GM18870 (cell line): ENCODE data around the gene SHQ1.
A peak's percentile ranks its signal among the peaks of the same experiment; 100 is the strongest.

Experiments
- ATAC-seq: cut with Tn5 transposase; IDR thresholded peaks from one replicate; pipeline ENCODE4 v1.9.1; 2021; ENCODE audit warnings: moderate library complexity; ENCODE audit not compliant: unreplicated experiment

Gene SHQ1

DNA sequence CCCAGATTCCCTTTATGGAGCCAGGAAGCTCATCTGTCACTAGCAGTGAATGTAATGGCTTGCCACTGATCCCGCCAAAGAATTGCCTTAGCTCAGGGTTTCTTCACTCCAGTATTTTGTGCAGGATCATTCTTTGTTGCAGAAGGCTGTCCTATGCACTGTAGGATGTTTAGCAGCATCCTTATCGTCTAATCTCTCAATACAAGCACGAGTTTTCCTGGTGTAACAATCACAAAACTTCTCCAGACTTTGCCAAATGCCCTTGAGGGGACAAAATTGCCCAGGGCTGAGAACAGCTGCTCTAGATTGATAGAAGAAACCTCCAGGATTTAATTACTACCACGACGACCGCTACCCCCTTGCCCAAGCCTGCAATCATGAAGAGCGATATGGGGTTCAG, 6.8 kb upstream of the SHQ1 start:
- no peak for ATAC-seq

- peak; percentile 36 for ATAC-seq
These were observed 447 bp upstream of the SHQ1 start for GRCh38 chr3:72848703-72849081.

DNA sequence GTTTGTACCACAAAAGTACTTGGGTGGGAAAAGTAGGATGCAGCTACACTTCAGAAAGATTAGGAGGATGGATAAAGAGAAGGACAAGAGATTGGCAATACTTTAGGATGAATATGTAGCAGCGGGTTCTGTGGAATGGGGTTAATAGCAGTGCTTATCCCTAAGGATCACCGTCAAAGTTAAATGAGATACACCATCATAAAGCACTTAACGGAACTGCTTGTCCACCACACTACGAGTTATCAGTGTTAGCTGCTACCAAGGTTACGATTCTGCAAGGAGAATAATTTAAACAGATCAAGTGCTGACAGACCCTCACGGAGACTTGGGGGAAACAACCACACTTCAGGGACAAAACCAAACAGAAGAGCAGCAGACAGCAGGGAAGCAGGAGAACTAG, 963 bp downstream of the SHQ1 start:
- no peak for ATAC-seq

- ATAC-seq = no peak
These were observed 2.1 kb downstream of the SHQ1 start for GRCh38 chr3:72846166-72846565.

DNA sequence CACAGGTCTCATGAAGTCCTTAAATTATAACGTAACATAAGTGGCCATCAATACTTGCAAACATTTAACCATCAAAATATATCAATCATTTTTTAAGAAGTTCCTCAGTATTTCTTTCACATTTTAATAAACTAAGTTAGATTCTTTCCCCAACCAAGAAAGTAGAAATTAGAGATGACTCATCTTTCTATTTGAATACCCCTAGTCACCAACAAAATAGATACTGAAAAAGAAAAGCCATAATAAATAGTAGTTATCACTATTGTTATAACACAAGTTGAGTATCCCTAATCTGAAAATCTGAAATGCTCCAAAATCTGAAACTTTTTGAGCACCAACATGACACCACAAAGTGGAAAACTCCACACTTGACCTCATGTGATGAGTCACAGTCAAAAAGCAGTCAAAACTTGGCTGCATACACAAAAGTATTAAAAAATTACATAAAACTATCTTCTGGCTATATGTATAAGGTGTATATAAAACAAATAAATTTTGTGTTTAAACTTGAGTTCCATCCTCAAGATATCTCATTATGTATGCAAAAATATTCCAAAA, 3.7 kb downstream of the SHQ1 start:
- peak; percentile 53 for ATAC-seq

- no peak for ATAC-seq
These were observed 9.2 kb downstream of the SHQ1 start for GRCh38 chr3:72839057-72839456.

DNA sequence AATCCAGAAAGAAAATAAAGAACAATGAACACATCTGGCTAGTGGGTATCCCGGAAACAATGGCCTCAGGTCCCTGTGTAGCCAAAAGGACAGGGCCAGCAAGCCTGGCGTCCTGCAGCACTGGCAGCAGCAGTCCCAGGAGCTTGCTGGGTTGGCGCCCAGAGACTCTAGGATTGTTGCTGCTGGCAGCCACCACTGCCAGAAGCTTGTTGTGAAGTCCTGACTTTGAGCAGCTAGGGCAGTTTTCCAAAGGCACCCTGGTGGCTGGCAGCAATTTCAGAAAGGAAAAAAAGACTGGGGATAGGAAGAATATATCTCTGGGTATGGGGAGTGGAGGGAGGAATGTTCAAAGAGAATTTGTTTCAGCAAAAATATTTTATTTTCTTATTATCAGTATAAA, 11.3 kb downstream of the SHQ1 start:
- no peak for ATAC-seq

DNA sequence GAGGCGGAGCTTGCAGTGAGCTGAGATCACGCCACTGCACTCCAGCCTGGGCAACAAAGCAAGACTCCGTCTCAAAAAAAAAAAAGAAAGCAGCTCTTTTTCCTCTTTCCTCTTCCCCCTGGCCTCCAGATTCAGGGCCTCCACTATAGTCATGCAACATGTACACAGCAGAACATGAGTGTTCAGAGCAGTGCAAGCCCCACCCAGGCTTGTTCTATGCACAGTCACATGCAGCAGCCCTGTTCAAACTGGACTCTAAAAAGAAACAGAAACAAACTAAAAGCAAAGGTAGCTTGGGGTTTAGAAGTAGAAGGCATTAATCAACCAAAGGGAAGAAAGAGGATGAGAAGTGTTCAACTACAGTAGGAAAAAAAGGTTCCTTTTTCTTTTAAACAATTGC, 11.8 kb downstream of the SHQ1 start:
- no peak for ATAC-seq

GRCh38 chr3:72830452-72831223, 17.6 kb downstream of the SHQ1 start:
- no peak for ATAC-seq

DNA sequence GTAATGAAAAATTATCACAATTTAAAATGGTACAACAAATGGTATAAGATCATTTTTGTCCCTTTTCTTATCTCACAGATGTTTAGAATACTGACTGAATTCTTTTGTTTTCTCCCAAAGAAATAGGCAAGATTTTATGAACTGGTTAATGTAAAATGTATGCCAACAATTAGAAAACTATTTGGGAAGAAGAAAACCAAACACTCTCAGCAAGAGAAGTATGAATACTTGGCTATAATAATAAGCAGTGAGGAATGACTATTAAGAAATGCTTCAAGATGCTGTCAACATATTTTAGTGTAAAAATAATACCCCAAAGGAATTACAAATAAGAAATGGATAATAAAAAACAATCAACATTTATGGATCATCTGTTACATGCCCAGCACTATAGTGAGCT, 18.5 kb downstream of the SHQ1 start:
- no peak for ATAC-seq

- ATAC-seq = peak; percentile 20
These were observed 27.0 kb downstream of the SHQ1 start for GRCh38 chr3:72821161-72821781.

- no peak for ATAC-seq
These were observed 27.8 kb downstream of the SHQ1 start for GRCh38 chr3:72820415-72820814.

- ATAC-seq = no peak
These were observed 29.3 kb downstream of the SHQ1 start for GRCh38 chr3:72818905-72819304.

GRCh38 chr3:72818092-72818773, 30.0 kb downstream of the SHQ1 start:
- ATAC-seq = no peak

DNA sequence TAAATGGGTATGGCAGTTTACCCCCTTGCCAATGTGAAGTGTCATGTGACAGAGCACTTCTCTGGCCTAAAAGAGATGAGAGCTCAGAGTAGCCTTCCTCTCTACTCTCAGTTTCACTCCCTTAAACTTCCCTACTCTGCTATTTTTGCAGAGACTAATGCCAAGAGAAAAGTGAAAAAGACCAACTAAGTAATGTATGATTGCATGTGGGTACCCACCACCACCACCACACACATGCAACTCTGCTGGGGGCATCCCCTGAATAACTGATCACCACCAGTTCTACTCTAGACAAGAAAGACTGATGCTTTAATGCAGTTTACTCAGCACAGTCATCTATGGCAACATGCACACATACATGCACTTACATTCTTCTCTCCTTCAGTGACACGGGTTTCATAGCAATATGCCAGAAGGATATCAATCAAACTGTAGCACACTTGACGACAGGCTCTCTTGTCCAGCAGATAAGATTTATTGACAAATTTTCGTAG, 31.3 kb downstream of the SHQ1 start:
- peak; percentile 68 for ATAC-seq

DNA sequence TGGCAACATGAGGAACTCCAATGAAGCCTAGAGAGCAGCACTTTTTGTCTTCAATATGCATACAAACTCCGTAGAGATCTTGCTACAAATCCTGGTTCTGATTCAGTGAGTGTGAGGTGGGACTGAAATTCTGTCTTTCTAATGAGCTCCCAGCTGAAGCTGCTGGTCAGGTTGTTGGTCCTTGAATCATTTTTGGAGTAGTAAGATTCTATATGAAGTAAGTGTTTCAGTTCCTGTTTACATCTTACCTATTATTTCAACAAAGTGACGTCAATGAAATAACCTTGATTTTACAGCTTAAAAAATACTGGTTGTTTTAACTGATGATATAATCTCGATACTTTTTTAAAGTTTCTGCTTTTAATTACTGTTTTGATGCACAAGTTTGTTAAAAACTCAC, 33.9 kb downstream of the SHQ1 start:
- ATAC-seq = peak; percentile 49

DNA sequence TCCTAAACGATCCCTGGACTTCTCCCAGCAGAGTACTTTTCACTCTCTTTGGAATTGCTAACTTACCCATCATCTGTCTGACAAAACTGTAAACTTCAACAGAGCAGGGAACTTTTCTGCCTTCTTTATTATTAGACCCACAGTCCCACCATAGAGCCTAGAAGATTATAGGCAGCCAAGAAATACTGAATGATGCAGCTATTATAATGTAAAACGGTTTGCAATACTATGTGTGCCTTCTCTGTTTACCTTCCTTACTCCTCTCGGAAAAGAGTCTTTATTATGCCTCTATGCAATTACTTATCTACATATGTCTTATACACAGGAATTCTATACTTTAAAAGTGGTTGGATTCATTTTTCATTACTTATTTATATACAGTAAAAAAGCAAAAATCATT, 36.0 kb downstream of the SHQ1 start:
- ATAC-seq = no peak

GRCh38 chr3:72811571-72811970, 36.7 kb downstream of the SHQ1 start:
- no peak for ATAC-seq

DNA sequence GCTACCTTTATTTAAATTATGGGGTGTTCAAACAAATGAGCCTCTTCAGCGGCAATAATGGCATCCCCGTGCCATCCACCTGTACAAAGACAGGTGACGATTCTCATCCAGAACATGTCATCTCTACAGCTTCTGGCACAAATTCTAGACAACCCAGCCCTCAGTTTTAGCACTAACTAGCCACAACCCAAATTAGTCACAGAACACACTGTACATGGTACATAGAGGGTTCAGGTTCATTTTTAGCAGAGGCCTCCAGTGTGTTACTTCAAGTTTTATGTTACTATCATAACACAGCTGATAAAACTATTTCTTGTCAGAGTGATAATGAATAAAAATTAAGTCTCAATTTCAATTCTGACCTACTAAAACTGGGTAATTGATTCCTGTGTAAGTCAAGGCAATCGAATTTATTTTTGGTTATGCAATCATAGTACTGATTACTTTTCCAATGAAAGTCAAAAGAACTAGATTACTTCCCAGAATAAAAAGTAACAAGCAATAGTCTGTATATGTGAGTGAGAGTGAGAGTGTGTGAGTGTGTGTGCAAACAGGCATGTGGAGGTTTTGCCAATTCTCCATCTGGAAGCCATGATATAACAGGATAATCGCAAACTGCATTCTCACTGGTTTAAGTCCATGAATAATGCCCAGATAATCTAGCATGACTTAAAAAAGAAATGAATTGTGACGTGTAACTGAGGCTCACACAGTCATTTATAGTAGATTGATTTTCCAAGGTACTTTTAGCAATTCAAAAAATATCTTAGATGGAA, 37.4 kb downstream of the SHQ1 start:
- ATAC-seq = no peak

DNA sequence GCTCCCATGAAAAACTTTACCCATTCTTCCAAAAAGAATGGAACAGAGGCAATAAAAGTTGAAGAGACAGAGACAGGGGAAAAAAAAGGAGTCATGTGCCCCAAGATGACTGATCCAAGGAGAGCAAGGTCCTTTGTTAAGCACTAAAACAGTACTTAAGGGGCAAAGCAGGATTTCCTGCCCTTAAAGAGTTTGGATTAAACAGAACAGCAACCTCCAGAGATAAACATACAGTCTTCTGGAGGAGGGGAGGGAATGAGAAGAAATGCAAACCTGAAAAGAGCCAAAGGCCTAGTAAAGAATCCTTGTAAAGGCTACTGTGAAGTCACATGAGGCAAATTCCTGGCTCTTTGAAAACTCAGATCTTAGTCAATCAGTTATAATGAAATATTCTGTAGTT, 38.2 kb downstream of the SHQ1 start:
- ATAC-seq = no peak

- ATAC-seq = no peak
These were observed 43.9 kb downstream of the SHQ1 start for GRCh38 chr3:72804361-72804760.
